Osteoblast (primary cell): ENCODE results near the gene PTPRD. TPM values are rescaled to one million over a fixed set of nuclear protein-coding genes. Genes with fewer than 3 reads are reported as not detected.

Source experiments
- DNase-seq: peaks from one replicate; pipeline ENCODE4 v3.0.0; 2011; ENCODE audit warnings: low spot score, mixed read lengths; ENCODE audit not compliant: insufficient read length; ENCODE audit errors: missing footprints
- H2AFZ ChIP-seq: 2 replicates; pipeline ENCODE4 v1.6.0; 2011; ENCODE audit warnings: mild to moderate bottlenecking, low read length
- H3K27ac ChIP-seq: 2 replicates; pipeline ENCODE4 v1.5.1; 2011; ENCODE audit warnings: mild to moderate bottlenecking, low read depth, low read length, moderate library complexity
- H3K27me3 ChIP-seq: 2 replicates; pipeline ENCODE4 v1.6.0; 2012; ENCODE audit warnings: mild to moderate bottlenecking, control low read depth, inconsistent platforms, low read length, moderate library complexity; ENCODE audit not compliant: insufficient read depth
- H3K36me3 ChIP-seq: 2 replicates; pipeline ENCODE4 v1.5.1; 2011; ENCODE audit warnings: mild to moderate bottlenecking, low read length, control low read depth, moderate library complexity; ENCODE audit not compliant: insufficient read depth
- H3K4me1 ChIP-seq: 2 replicates; pipeline ENCODE4 v1.5.1; 2011; ENCODE audit warnings: mild to moderate bottlenecking, low read length, control low read depth, moderate library complexity; ENCODE audit not compliant: insufficient read depth
- H3K4me2 ChIP-seq: 2 replicates; pipeline ENCODE4 v1.6.0; 2011; ENCODE audit warnings: mild to moderate bottlenecking, low read length; ENCODE audit not compliant: insufficient read depth
- H3K4me3 ChIP-seq: fragments of 200-600 bp; sonication (generic); 3 replicates; pipeline ENCODE4 v1.5.1; 2012; ENCODE audit warnings: mild to moderate bottlenecking, low read length, inconsistent platforms; ENCODE audit not compliant: insufficient read depth
- H3K79me2 ChIP-seq: 2 replicates; pipeline ENCODE4 v1.6.0; 2012; ENCODE audit warnings: mild to moderate bottlenecking, low read length, control low read depth, inconsistent platforms; ENCODE audit not compliant: insufficient read depth
- H3K9me3 ChIP-seq: 2 replicates; pipeline ENCODE4 v1.5.1; 2011; ENCODE audit warnings: low read depth, low read length, control low read depth
- H4K20me1 ChIP-seq: 2 replicates; pipeline ENCODE4 v1.6.0; 2012; ENCODE audit warnings: mild to moderate bottlenecking, low read length, control low read depth; ENCODE audit not compliant: insufficient read depth
- CTCF ChIP-seq: IDR thresholded peaks from 2 replicates; pipeline ENCODE4 v1.5.1; 2011; ENCODE audit warnings: mild to moderate bottlenecking, low read depth, low read length, moderate library complexity; ENCODE audit errors: extremely low read depth
- total RNA-seq: library from RNA; depleted of rRNA; stranded (reverse); fragments of >200 nt; gene quantifications from 2 replicates; pipeline ENCODE4 v1.2.3, GENCODE V29; 2012

The PTPRD gene
- total RNA-seq, 1 donor: 23.9 TPM

- Histone ChIP-seq H4K20me1 (no peaks in the 10 kb centered on the region), H2AFZ (no peak overlapping the region), H3K9me3 (no peaks in the 10 kb centered on the region), H3K36me3 (no peaks in the 10 kb centered on the region), H3K27me3 (no peaks in the 10 kb centered on the region), H3K79me2 (no peaks in the 10 kb centered on the region), H3K4me2 (no peak overlapping the region), H3K4me1 (no peaks in the 10 kb centered on the region), H3K27ac (no peak overlapping the region), H3K4me3 (no peak overlapping the region)
- no peak for DNase-seq
- no peak for TF ChIP-seq CTCF
These were observed 1038.7 kb downstream of the PTPRD start for GRCh38 chr9:9574080-9574479.

- H2AFZ ChIP-seq: no peak overlapping the region
- no peak for TF ChIP-seq CTCF
These were observed 1047.1 kb downstream of the PTPRD start for GRCh38 chr9:9565700-9566099.

GRCh38 chr9:9563817-9564216, 1049.0 kb downstream of the PTPRD start:
- Histone ChIP-seq H3K27me3 (no peaks in the 10 kb centered on the region), H3K27ac (no peak overlapping the region), H3K79me2 (no peaks in the 10 kb centered on the region), H4K20me1 (no peaks in the 10 kb centered on the region), H3K4me3 (no peak overlapping the region), H3K4me1 (no peaks in the 10 kb centered on the region), H3K4me2 (no peak overlapping the region), H3K36me3 (no peaks in the 10 kb centered on the region), H3K9me3 (no peaks in the 10 kb centered on the region), H2AFZ (no peak overlapping the region)
- DNase-seq: no peak
- no peak for TF ChIP-seq CTCF

More at GRCh38 chr9:9565700-9566099, 1047.1 kb downstream of the PTPRD start:
- Histone ChIP-seq H3K27ac (no peak overlapping the region), H3K36me3 (no peaks in the 10 kb centered on the region), H3K9me3 (no peaks in the 10 kb centered on the region), H3K4me3 (no peak overlapping the region), H3K79me2 (no peaks in the 10 kb centered on the region), H3K4me2 (no peak overlapping the region), H3K4me1 (no peaks in the 10 kb centered on the region), H3K27me3 (no peaks in the 10 kb centered on the region), H4K20me1 (no peaks in the 10 kb centered on the region)
- DNase-seq: no peak

- no peaks in the 10 kb centered on the region for H3K79me2 ChIP-seq
- no peak for DNase-seq
- no peaks in the 10 kb centered on the region for H3K27me3 ChIP-seq
- H3K4me1 ChIP-seq: no peaks in the 10 kb centered on the region
- TF ChIP-seq CTCF: no peak
- no peak overlapping the region for H3K4me3 ChIP-seq
- peaks cover 2% of the 10 kb centered on the region for H3K9me3 ChIP-seq
- no peak overlapping the region for H3K4me2 ChIP-seq
- H2AFZ ChIP-seq: no peak overlapping the region
- H3K36me3 ChIP-seq: no peaks in the 10 kb centered on the region
- no peaks in the 10 kb centered on the region for H4K20me1 ChIP-seq
- no peak overlapping the region for H3K27ac ChIP-seq
These were observed 1052.3 kb downstream of the PTPRD start for GRCh38 chr9:9560382-9561035.
